Measurements from ENCODE around the gene GPS2.
A peak's percentile ranks its signal among the peaks of the same experiment; 100 is the strongest.
"Not testable (repeated sequence)": the region's sequence is repeated elsewhere in the genome, so short reads cannot be mapped to it uniquely, and the experiment has no call there.

GPS2 gene

DNA sequence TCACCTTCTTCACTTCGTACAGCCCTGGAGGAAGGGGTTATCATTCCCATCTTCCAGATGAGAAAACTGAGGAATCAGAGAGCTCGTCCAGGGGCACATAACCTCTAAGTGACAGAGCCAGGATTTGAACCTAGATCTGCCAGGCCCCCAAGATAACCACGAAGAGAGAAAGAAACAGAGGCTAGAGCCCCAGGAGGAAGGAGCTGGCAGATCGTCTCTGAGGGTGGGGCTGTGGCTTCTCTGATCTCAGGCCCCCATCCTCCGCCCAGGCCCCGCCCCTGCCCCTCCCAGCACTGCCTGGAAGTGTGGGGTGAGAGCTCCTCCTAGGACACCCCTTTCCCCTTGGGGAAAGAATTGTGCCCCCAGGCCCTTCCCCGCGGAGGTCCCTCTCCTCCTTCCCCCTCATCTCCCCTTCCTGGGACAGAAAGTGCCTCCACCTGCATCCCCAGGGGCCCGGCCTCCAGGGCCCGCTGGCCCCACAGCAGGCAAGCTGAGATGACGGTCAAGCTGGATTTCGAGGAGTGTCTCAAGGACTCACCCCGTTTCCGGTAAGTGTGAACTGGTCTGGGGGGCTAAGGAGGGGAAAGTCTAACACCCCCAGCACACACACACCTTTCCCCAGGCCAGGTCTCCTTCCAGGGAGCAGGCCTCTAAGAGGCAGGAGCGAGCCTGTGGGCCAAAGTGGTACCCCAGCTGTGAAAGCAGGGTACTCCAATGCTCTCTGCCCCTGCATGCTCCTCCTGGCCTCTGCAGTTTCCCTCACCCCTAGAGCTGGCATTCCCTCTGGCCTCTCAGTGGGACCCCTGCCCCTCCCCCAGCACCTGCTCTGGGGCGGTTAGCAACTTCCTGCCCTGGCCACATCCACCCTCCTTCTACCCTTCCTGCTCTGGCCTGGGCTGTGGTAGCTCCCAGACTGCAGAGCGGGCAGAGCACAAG, 21.3 kb upstream of the GPS2 start, which contains the start of gene ACAP1:
Gene ACAP1, plus strand, starts transcription at position 290 of the 936 bp plus-strand sequence. Its CDS starts 206 bp downstream, at position 496.
- Histone ChIP-seq H3K4me1 (ENCODE audit: control insufficient read depth, insufficient read depth, low read length) (peaks cover 23% of the 10 kb centered on the region), H3K27me3 (ENCODE audit: control insufficient read depth, insufficient read depth, low read length) (no peaks in the 10 kb centered on the region), H3K27ac (ENCODE audit: low read depth, low read length) (peak within 1 kb of the TSS; percentile 24; the same call in 1 of the 2 replicates), H3K9me3 (ENCODE audit: control insufficient read depth, insufficient read depth, low read depth, low read length) (no peaks in the 10 kb centered on the region), H3K4me3 (ENCODE audit: low read depth, low read length) (peak within 1 kb of the TSS; percentile 49), H3K36me3 (ENCODE audit: control insufficient read depth, insufficient read depth, low read length) (no peaks in the 10 kb centered on the region), H3K9ac (ENCODE audit: low read length) (peak within 1 kb of the TSS; percentile 72)

DNA sequence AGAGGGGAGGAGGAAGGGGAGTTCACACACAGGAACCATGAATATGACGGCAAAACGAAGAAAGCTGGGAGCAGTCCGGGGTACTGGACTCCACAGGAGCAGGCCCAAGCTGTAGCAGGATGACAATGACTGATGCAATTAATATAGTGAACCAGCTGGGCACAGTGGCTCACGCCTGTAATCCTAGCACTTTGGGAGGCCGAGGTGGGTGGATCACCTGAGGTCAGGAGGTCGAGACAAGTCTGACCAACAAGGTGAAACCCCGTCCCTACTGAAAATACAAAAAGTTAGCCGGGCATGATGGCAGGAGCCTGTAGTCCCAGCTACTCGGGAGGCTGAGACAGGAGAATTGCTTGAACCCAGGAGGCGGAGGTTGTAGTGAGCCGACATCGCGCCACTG, 20.6 kb upstream of the GPS2 start:
- H3K27ac ChIP-seq (ENCODE audit: low read depth, low read length), result not testable (repeated sequence)
- peaks cover 23% of the 10 kb centered on the region for H3K4me1 ChIP-seq (ENCODE audit: control insufficient read depth, insufficient read depth, low read length)

GRCh38 chr17:7334938-7335538, 19.9 kb upstream of the GPS2 start:
- H3K4me3 ChIP-seq (ENCODE audit: low read depth, low read length), result no peak overlapping the region
- H3K9me3 ChIP-seq (ENCODE audit: control insufficient read depth, insufficient read depth, low read depth, low read length), result no peaks in the 10 kb centered on the region
- H3K9ac ChIP-seq (ENCODE audit: low read length), result no peak overlapping the region
- no peaks in the 10 kb centered on the region for H3K27me3 ChIP-seq (ENCODE audit: control insufficient read depth, insufficient read depth, low read length)
- no peaks in the 10 kb centered on the region for H3K36me3 ChIP-seq (ENCODE audit: control insufficient read depth, insufficient read depth, low read length)
- H3K27ac ChIP-seq (ENCODE audit: low read depth, low read length), result no peak overlapping the region
- H3K4me1 ChIP-seq (ENCODE audit: control insufficient read depth, insufficient read depth, low read length), result peaks cover 23% of the 10 kb centered on the region

More for the DNA sequence above, 20.6 kb upstream of the GPS2 start:
- not testable (repeated sequence) for H3K36me3 ChIP-seq (ENCODE audit: control insufficient read depth, insufficient read depth, low read length); H3K4me3 ChIP-seq (ENCODE audit: low read depth, low read length); H3K9ac ChIP-seq (ENCODE audit: low read length); H3K9me3 ChIP-seq (ENCODE audit: control insufficient read depth, insufficient read depth, low read depth, low read length); H3K27me3 ChIP-seq (ENCODE audit: control insufficient read depth, insufficient read depth, low read length)

DNA sequence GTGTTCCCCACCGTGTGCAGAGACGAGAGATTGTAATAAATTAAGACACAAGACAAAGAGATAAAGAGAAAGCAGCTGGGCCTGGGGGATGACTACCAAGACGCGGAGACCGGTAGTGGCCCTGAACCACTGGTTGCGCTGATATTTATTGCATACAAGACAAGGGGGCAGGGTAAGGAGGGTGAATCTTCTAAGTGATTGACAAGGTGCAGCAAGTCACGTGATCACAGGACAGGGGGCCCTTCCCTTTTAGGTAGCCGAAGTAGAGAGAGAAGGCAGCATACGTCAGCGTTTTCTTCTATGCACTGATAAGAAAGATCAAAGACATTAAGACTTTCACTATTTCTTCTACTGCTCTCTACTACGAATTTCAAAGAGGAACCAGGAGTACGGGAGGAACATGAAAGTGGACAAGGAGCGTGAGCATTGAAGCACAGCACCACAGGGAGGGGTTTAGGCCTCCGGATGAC, 17.5 kb upstream of the GPS2 start:
- not testable (repeated sequence) for H3K9me3 ChIP-seq (ENCODE audit: control insufficient read depth, insufficient read depth, low read depth, low read length); H3K4me3 ChIP-seq (ENCODE audit: low read depth, low read length); H3K27ac ChIP-seq (ENCODE audit: low read depth, low read length); H3K9ac ChIP-seq (ENCODE audit: low read length); H3K36me3 ChIP-seq (ENCODE audit: control insufficient read depth, insufficient read depth, low read length); H3K27me3 ChIP-seq (ENCODE audit: control insufficient read depth, insufficient read depth, low read length)
- H3K4me1 ChIP-seq (ENCODE audit: control insufficient read depth, insufficient read depth, low read length), result peaks cover 22% of the 10 kb centered on the region

DNA sequence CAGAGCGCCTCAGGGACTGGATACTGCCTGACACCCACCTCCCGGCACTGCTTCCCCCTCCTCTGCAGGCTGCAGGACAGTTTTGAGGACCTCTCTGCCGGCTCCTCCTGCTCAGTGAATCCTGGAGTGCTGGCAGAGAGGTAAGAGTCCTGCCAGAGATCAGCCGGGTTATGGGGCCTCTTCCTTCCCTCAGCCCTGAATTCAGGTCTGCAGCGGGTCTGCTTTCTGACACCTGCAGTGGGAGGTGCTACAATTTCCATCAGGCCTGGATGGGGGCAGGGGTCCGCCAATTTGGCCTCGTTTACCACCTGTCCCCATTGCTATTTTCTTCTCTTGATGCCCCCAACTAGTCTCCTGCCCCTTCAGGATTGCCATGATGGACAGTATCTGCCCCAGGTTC, 17.0 kb upstream of the GPS2 start:
- Histone ChIP-seq H3K9me3 (ENCODE audit: control insufficient read depth, insufficient read depth, low read depth, low read length) (no peaks in the 10 kb centered on the region), H3K36me3 (ENCODE audit: control insufficient read depth, insufficient read depth, low read length) (no peaks in the 10 kb centered on the region; the same call in 1 of the 2 replicates), H3K4me1 (ENCODE audit: control insufficient read depth, insufficient read depth, low read length) (peaks cover 16% of the 10 kb centered on the region), H3K9ac (ENCODE audit: low read length) (no peak overlapping the region), H3K27ac (ENCODE audit: low read depth, low read length) (no peak overlapping the region), H3K4me3 (ENCODE audit: low read depth, low read length) (no peak overlapping the region), H3K27me3 (ENCODE audit: control insufficient read depth, insufficient read depth, low read length) (no peaks in the 10 kb centered on the region)

- Histone ChIP-seq H3K36me3 (ENCODE audit: control insufficient read depth, insufficient read depth, low read length) (peaks cover 14% of the 10 kb centered on the region), H3K4me1 (ENCODE audit: control insufficient read depth, insufficient read depth, low read length) (peaks cover 3% of the 10 kb centered on the region; the same call in 1 of the 2 replicates), H3K9ac (ENCODE audit: low read length) (peak overlapping the region; percentile 54), H3K27ac (ENCODE audit: low read depth, low read length) (peak overlapping the region; percentile 41; the same call in 1 of the 2 replicates), H3K9me3 (ENCODE audit: control insufficient read depth, insufficient read depth, low read depth, low read length) (no peaks in the 10 kb centered on the region), H3K4me3 (ENCODE audit: low read depth, low read length) (peak overlapping the region; percentile 96), H3K27me3 (ENCODE audit: control insufficient read depth, insufficient read depth, low read length) (no peaks in the 10 kb centered on the region)
Observed at GRCh38 chr17:7330638-7331015, 15.5 kb upstream of the GPS2 start.

DNA sequence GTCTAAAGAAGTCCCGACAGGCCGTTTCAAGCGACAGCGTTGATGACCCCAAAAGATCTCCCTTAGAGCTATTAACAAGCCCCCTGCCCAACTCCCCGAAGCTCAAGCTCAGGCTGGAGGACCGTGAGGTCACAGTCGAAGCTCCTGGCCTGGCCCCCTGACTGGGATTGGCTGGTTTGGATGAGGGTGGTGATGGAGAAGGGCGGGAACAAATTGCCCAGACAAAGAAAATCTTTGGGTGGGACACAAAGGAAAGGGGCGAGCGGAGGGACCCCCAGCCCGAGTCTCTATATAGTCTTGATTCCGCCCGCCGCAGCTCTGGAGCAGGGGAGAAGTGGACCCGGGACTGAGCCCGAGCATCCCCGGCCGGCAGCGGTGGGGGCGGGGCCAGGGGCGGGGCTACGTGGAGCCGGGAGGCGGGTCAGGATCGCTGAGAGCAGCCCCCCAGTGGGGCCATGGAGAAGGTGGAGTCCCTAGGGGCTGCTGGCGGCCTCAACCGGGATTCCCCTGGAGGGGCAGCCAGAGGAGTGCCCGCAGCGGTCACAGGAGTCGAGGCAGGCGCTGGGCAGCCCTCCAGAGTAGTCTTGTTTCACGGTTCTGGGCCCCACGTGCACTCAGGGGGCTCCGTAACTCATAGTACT, 15.0 kb upstream of the GPS2 start:
- peak overlapping the region; percentile 75 for H3K9ac ChIP-seq (ENCODE audit: low read length)
- no peaks in the 10 kb centered on the region for H3K27me3 ChIP-seq (ENCODE audit: control insufficient read depth, insufficient read depth, low read length)
- peak overlapping the region; percentile 96 for H3K4me3 ChIP-seq (ENCODE audit: low read depth, low read length)
- H3K9me3 ChIP-seq (ENCODE audit: control insufficient read depth, insufficient read depth, low read depth, low read length), result no peaks in the 10 kb centered on the region
- peaks cover 3% of the 10 kb centered on the region; the same call in 1 of the 2 replicates for H3K4me1 ChIP-seq (ENCODE audit: control insufficient read depth, insufficient read depth, low read length)
- H3K36me3 ChIP-seq (ENCODE audit: control insufficient read depth, insufficient read depth, low read length), result peaks cover 19% of the 10 kb centered on the region
- peak overlapping the region; percentile 79 for H3K27ac ChIP-seq (ENCODE audit: low read depth, low read length)

GRCh38 chr17:7329374-7329996, 14.3 kb upstream of the GPS2 start:
- Histone ChIP-seq H3K9me3 (ENCODE audit: control insufficient read depth, insufficient read depth, low read depth, low read length) (no peaks in the 10 kb centered on the region), H3K27me3 (ENCODE audit: control insufficient read depth, insufficient read depth, low read length) (no peaks in the 10 kb centered on the region), H3K4me1 (ENCODE audit: control insufficient read depth, insufficient read depth, low read length) (peaks cover 3% of the 10 kb centered on the region; the same call in 1 of the 2 replicates), H3K36me3 (ENCODE audit: control insufficient read depth, insufficient read depth, low read length) (peaks cover 23% of the 10 kb centered on the region), H3K27ac (ENCODE audit: low read depth, low read length) (peak overlapping the region; percentile 79), H3K9ac (ENCODE audit: low read length) (peak overlapping the region; percentile 75), H3K4me3 (ENCODE audit: low read depth, low read length) (peak overlapping the region; percentile 96)

DNA sequence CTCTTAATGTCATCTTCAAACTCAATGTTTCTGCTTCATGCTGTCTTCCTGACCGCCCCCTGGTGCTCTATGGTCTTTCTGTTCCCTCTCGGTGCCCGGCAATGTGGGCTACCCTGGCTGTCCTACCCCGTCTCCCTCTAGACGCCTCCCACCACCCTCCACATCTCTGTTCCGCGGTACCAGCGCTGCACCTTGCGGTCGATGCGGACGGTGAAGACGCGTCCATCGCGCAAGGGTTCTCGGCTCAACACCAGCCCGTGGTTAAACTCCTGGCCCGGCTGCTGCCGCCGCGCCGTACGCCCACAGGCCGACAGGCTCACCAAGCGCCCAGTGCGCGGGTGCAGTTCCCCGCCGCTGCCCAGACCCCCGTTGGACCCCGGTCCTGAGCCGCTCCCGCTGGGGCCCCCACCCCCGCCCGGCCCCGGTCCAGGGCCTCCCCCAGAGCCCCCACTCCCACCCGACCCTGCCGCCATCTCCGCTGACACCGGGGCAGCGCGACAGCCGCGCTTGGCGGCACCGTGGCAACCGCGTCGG, 13.7 kb upstream of the GPS2 start, which contains the start of gene NEURL4:
Gene NEURL4, minus strand, starts transcription at position 496 of the 534 bp plus-strand sequence. Its CDS starts 23 bp downstream, at position 473.
- peak within 1 kb of the TSS; percentile 96 for H3K4me3 ChIP-seq (ENCODE audit: low read depth, low read length)
- H3K36me3 ChIP-seq (ENCODE audit: control insufficient read depth, insufficient read depth, low read length), result peaks cover 27% of the 10 kb centered on the region
- H3K9ac ChIP-seq (ENCODE audit: low read length), result peak within 1 kb of the TSS; percentile 75
- peaks cover 3% of the 10 kb centered on the region; the same call in 1 of the 2 replicates for H3K4me1 ChIP-seq (ENCODE audit: control insufficient read depth, insufficient read depth, low read length)
- H3K27ac ChIP-seq (ENCODE audit: low read depth, low read length), result peak within 1 kb of the TSS; percentile 79
- no peaks in the 10 kb centered on the region for H3K27me3 ChIP-seq (ENCODE audit: control insufficient read depth, insufficient read depth, low read length)
- no peaks in the 10 kb centered on the region for H3K9me3 ChIP-seq (ENCODE audit: control insufficient read depth, insufficient read depth, low read depth, low read length)

GRCh38 chr17:7328009-7328408, 12.8 kb upstream of the GPS2 start:
- Histone ChIP-seq H3K9ac (ENCODE audit: low read length) (no peak overlapping the region), H3K36me3 (ENCODE audit: control insufficient read depth, insufficient read depth, low read length) (peaks cover 36% of the 10 kb centered on the region), H3K4me1 (ENCODE audit: control insufficient read depth, insufficient read depth, low read length) (peaks cover 3% of the 10 kb centered on the region; the same call in 1 of the 2 replicates), H3K4me3 (ENCODE audit: low read depth, low read length) (peak overlapping the region; percentile 96), H3K9me3 (ENCODE audit: control insufficient read depth, insufficient read depth, low read depth, low read length) (no peaks in the 10 kb centered on the region), H3K27me3 (ENCODE audit: control insufficient read depth, insufficient read depth, low read length) (no peaks in the 10 kb centered on the region), H3K27ac (ENCODE audit: low read depth, low read length) (no peak overlapping the region)

Data from HUES6 (cell line).